CD4-positive, alpha-beta memory T cell (primary cell): ENCODE data around the gene PSENEN. TPM values are rescaled to one million over a fixed set of nuclear protein-coding genes. Genes with fewer than 3 reads are reported as not detected.
A peak's percentile ranks its signal among the peaks of the same experiment; 100 is the strongest.

ENCODE experiments used
- CTCF ChIA-PET: fragments of 350-600 bp; sonication (Branson Sonifier 250); formaldehyde crosslinking; loops from one replicate; lab custom pipeline; 2021; ENCODE audit warnings: inconsistent platforms; ENCODE audit not compliant: partially characterized antibody; lab: Charles Lee
- POLR2A ChIA-PET: fragments of 350-600 bp; sonication (Branson Sonifier 250); formaldehyde crosslinking; loops from one replicate; lab custom pipeline; 2021; ENCODE audit not compliant: partially characterized antibody; lab: Charles Lee
- DNase-seq, 5 donors: peaks; one replicate each; pipeline versions ENCODE4 v3.0.0 to v3.0.0-alpha.2; 2020 to 2022; ENCODE audit warnings: mixed read lengths in 1 of 5
- H3K27ac ChIP-seq: one replicate; pipeline ENCODE4 v1.7.0; 2013; ENCODE audit warnings: low read depth, low read length
- H3K27me3 ChIP-seq: 2 replicates; pipeline ENCODE4 v1.7.0; 2013; ENCODE audit warnings: mild to moderate bottlenecking, low read length, moderate library complexity; ENCODE audit not compliant: insufficient read depth
- H3K36me3 ChIP-seq: 2 replicates; pipeline ENCODE4 v1.7.0; 2013; ENCODE audit warnings: mild to moderate bottlenecking, low read length, moderate library complexity; ENCODE audit not compliant: insufficient read depth
- H3K4me1 ChIP-seq: 2 replicates; pipeline ENCODE4 v1.7.0; 2013; ENCODE audit warnings: mild to moderate bottlenecking, low read length, moderate library complexity; ENCODE audit not compliant: insufficient read depth
- H3K4me3 ChIP-seq, 2 donors: one replicate each; pipeline ENCODE4 v1.7.0; 2013; ENCODE audit warnings: low read length in 2 of 2, mild to moderate bottlenecking in 1 of 2
- H3K9me3 ChIP-seq, 2 donors: one replicate each; pipeline ENCODE4 v1.7.0; 2013; ENCODE audit warnings: low read length in 2 of 2, control low read depth in 1 of 2; ENCODE audit not compliant: control insufficient read depth in 1 of 2
- H3K27ac Mint-ChIP-seq, 7 donors: one replicate each; pipeline ENCODE4 v1.8.0; 2020 to 2021; ENCODE audit warnings: mixed read lengths in 7 of 7, mild to moderate bottlenecking in 6 of 7, inconsistent platforms in 3 of 7, moderate library complexity in 3 of 7
- H3K27me3 Mint-ChIP-seq, 2 donors: one replicate each; pipeline ENCODE4 v1.8.0; 2020 to 2021; ENCODE audit warnings: mixed read lengths in 2 of 2
- H3K36me3 Mint-ChIP-seq, 2 donors: one replicate each; pipeline ENCODE4 v1.8.0; 2020 to 2021; ENCODE audit warnings: mixed read lengths in 2 of 2, inconsistent platforms in 1 of 2, mild to moderate bottlenecking in 1 of 2
- H3K4me1 Mint-ChIP-seq, 4 donors: one replicate each; pipeline ENCODE4 v1.8.0; 2020 to 2021; ENCODE audit warnings: mixed read lengths in 4 of 4, mild to moderate bottlenecking in 1 of 4
- H3K4me3 Mint-ChIP-seq, 8 donors: one replicate each; pipeline ENCODE4 v1.8.0; 2020 to 2021; ENCODE audit warnings: mixed read lengths in 8 of 8, mild to moderate bottlenecking in 7 of 8, moderate library complexity in 6 of 8, inconsistent platforms in 3 of 8
- H3K9me3 Mint-ChIP-seq, 8 donors: one replicate each; pipeline ENCODE4 v1.8.0; 2020 to 2021; ENCODE audit warnings: mixed read lengths in 8 of 8, mild to moderate bottlenecking in 5 of 8, inconsistent platforms in 3 of 8, moderate library complexity in 1 of 8
- intact Hi-C: fragments of 100-400 bp; cut with micrococcal nuclease; formaldehyde crosslinking; loops from one replicate; pipeline ENCODE4 v1.15.1; 2023
- polyA plus RNA-seq, 2 donors: library from polyadenylated mRNA; unstranded; fragments of 300-500 nt; fragmentation: Illumina TruSeq; gene quantifications; one replicate each; pipeline ENCODE4 v1.2.3, GENCODE V29; 2021
- total RNA-seq, 2 experiments: library from RNA; stranded (reverse); gene quantifications; one replicate each; pipeline ENCODE4 v1.2.3, GENCODE V29; 2021

Gene PSENEN
- total and polyA plus RNA-seq, 4 experiments from 2014 or later = 27.2 to 89.9 (median 55.9) TPM

DNA sequence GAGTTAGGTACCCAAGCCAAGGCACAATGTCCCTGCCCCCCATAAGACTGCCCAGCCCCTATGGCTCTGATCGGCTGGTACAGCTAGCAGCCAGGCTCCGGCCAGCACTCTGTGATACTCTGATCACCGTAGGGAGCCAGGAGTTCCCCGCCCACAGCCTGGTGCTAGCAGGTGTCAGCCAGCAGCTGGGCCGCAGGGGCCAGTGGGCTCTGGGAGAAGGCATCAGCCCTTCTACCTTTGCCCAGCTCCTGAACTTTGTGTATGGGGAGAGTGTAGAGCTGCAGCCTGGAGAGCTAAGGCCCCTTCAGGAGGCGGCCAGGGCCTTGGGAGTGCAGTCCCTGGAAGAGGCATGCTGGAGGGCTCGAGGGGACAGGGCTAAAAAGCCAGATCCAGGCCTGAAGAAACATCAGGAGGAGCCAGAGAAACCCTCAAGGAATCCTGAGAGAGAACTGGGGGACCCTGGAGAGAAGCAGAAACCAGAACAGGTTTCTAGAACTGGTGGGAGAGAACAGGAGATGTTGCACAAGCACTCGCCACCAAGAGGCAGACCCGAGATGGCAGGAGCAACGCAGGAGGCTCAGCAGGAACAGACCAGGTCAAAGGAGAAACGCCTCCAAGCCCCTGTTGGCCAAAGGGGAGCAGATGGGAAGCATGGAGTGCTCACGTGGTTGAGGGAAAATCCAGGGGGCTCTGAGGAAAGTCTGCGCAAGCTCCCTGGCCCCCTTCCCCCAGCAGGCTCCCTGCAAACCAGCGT is 30.7 kb upstream of the PSENEN start:
- Histone ChIP-seq H3K27ac (peak overlapping the region; percentile 63), H3K27me3 (no peaks in the 10 kb centered on the region), H3K36me3 (no peaks in the 10 kb centered on the region), H3K9me3 (no peaks in the 10 kb centered on the region), H3K4me3 (no peak overlapping the region), H3K4me1 (peaks cover 78% of the 10 kb centered on the region)
- Mint-ChIP-seq H3K4me3 (peak overlapping the region; percentile 48 to 82 (median 66)), H3K27me3 (no peaks in the 10 kb centered on the region), H3K27ac (peak overlapping the region; percentile 38 to 98 (median 91)), H3K36me3 (peaks cover 0 to 5% of the 10 kb centered on the region in 2 donors), H3K9me3 (peaks cover 0 to 1% (median 0%) of the 10 kb centered on the region in 8 donors), H3K4me1 (peaks cover 49 to 82% (median 65%) of the 10 kb centered on the region in 4 donors)
- DNase-seq = no peak
- intact Hi-C loops = no loop called here
- ChIA-PET CTCF (interaction anchor here (0.6 to 6.0 kb wide), 6 partner anchors 11 to 55 kb away, joined by 3 to 54 read pairs (median 4); partner anchors contain the start of gene LIN37), POLR2A (interaction anchor here (1.2 to 6.3 kb wide), 4 partner anchors 12 to 30 kb away, joined by 3 to 61 read pairs (median 8); partner anchors contain the start of genes PSENEN, U2AF1L4 and ZBTB32)

DNA sequence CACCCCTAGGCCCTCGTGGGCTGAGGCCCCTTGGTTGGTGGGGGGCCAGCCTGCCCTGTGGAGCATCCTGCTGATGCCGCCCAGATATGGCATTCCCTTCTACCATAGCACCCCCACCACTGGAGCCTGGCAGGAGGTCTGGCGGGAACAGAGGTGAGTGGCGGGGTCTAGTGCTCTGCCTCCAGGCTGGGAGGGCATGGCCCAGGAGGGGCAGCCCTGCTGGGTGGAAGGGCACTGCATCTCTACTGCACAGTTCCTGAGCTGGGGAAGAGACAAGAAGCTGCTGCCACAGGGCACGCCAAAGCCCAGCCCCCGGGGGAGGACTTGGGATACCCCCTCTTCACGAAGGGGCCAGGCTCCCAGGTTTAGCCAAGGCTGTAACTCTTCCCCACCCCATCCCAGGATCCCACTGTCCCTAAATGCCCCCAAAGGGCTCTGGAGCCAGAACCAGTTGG is 30.1 kb upstream of the PSENEN start:
- H3K27ac Mint-ChIP-seq = peak overlapping the region in 6 of 7 donors; percentile 61 to 99 (median 92)
- DNase-seq = no peak

DNA sequence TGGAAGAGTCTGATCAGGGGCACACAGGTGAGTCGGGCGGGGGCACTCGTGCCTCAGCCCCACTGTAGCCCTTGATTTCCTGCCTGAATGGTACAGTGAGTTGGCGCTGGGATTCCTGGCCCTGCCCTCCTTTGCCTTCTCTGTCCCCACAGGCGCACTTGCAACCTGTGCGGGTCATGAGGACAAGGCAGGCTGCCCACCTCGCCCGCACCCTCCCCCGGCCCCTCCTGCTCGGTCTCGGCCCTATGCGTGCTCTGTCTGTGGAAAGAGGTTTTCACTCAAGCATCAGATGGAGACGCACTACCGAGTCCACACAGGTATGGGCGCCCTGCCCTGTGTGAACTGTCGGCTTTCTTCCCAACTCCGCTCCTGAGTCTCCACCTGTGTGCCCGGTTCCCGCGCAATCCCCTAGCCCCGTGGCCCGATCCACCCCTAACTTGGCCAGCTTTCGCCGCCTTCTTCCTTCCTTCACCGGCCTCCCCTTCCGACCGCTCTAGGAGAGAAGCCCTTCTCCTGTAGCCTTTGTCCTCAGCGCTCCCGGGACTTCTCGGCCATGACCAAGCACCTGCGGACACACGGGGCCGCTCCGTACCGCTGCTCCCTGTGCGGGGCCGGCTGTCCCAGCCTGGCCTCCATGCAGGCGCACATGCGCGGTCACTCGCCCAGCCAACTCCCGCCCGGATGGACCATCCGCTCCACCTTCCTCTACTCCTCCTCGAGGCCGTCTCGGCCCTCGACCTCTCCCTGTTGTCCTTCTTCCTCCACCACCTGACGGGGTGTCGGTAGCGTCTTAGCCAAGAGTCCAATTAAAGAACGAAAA is 29.3 kb upstream of the PSENEN start:
- POLR2A ChIA-PET = interaction anchor here (0.6 to 6.3 kb wide), 7 partner anchors 10 to 32 kb away, joined by 3 to 61 read pairs (median 4); partner anchors contain the start of genes IGFLR1, LIN37, PSENEN and U2AF1L4
- CTCF ChIA-PET = interaction anchor here (0.7 to 6.0 kb wide), 6 partner anchors 13 to 206 kb away, joined by 3 to 54 read pairs (median 4); partner anchors contain the start of gene LIN37
- Histone ChIP-seq H3K4me1 (peaks cover 68% of the 10 kb centered on the region), H3K27me3 (no peaks in the 10 kb centered on the region), H3K36me3 (peaks cover 4% of the 10 kb centered on the region), H3K27ac (peak overlapping the region; percentile 71), H3K4me3 (peak overlapping the region; percentile 68 to 81), H3K9me3 (no peaks in the 10 kb centered on the region)
- peaks cover 0 to 1% (median 0%) of the 10 kb centered on the region in 8 donors for H3K9me3 Mint-ChIP-seq
- peaks cover 4 to 8% of the 10 kb centered on the region in 2 donors for H3K36me3 Mint-ChIP-seq
- peak overlapping the region; percentile 90 to 99 (median 94) for H3K27ac Mint-ChIP-seq
- H3K27me3 Mint-ChIP-seq = no peaks in the 10 kb centered on the region
- intact Hi-C loops = no loop called here
- H3K4me3 Mint-ChIP-seq = peak overlapping the region; percentile 91 to 99 (median 94)
- DNase-seq = peak in 2 of 5 donors; percentile 27 to 56
- H3K4me1 Mint-ChIP-seq = peaks cover 47 to 72% (median 59%) of the 10 kb centered on the region in 4 donors

More for the DNA sequence above, 30.1 kb upstream of the PSENEN start:
- Mint-ChIP-seq H3K36me3 (peaks cover 4 to 7% of the 10 kb centered on the region in 2 donors), H3K4me1 (peaks cover 51 to 80% (median 66%) of the 10 kb centered on the region in 4 donors), H3K4me3 (peak overlapping the region in 3 of 8 donors; percentile 92 to 99 (median 94)), H3K27me3 (no peaks in the 10 kb centered on the region), H3K9me3 (peaks cover 0 to 1% (median 0%) of the 10 kb centered on the region in 8 donors)
- Histone ChIP-seq H3K4me3 (peak overlapping the region; percentile 68 to 81), H3K27me3 (no peaks in the 10 kb centered on the region), H3K27ac (peak overlapping the region; percentile 71), H3K9me3 (no peaks in the 10 kb centered on the region), H3K4me1 (peaks cover 76% of the 10 kb centered on the region), H3K36me3 (peaks cover 3% of the 10 kb centered on the region)
- CTCF ChIA-PET = interaction anchor here (0.6 to 6.0 kb wide), 7 partner anchors 12 to 206 kb away, joined by 3 to 54 read pairs (median 4); partner anchors contain the start of gene LIN37
- intact Hi-C loops = no loop called here
- POLR2A ChIA-PET = interaction anchor here (1.0 to 6.3 kb wide), 6 partner anchors 9 to 33 kb away, joined by 3 to 61 read pairs (median 4); partner anchors contain the start of genes IGFLR1, LIN37 and ZBTB32

- Mint-ChIP-seq H3K9me3 (peaks cover 0 to 1% (median 0%) of the 10 kb centered on the region in 8 donors), H3K4me1 (peaks cover 44 to 71% (median 55%) of the 10 kb centered on the region in 4 donors), H3K27ac (peak overlapping the region; percentile 90 to 99 (median 94)), H3K4me3 (peak overlapping the region; percentile 91 to 99 (median 94)), H3K27me3 (no peaks in the 10 kb centered on the region), H3K36me3 (peaks cover 4 to 14% of the 10 kb centered on the region in 2 donors)
- Histone ChIP-seq H3K36me3 (peaks cover 12% of the 10 kb centered on the region), H3K27me3 (no peaks in the 10 kb centered on the region), H3K27ac (peak overlapping the region; percentile 71), H3K9me3 (no peaks in the 10 kb centered on the region), H3K4me1 (peaks cover 59% of the 10 kb centered on the region), H3K4me3 (peak overlapping the region; percentile 68 to 81)
- CTCF ChIA-PET = interaction anchor here (1.9 to 6.0 kb wide), 2 partner anchors 23 kb away, joined by 6 to 54 read pairs; no protein-coding TSS in a partner anchor
- POLR2A ChIA-PET = interaction anchor here (1.5 to 6.3 kb wide), 9 partner anchors 10 to 183 kb away, joined by 4 to 61 read pairs (median 16); partner anchors contain the start of genes IGFLR1, LIN37, NFKBID and PSENEN
- intact Hi-C loops = loop anchor here (1.0 kb wide), 12 partner anchors 15 to 337 kb away; partner anchors contain the start of genes COX6B1, NFKBID, PROSER3 and PSENEN
- peak; percentile 97 to 99 (median 98) for DNase-seq
Measured at GRCh38 chr19:35716801-35717664, 28.4 kb upstream of the PSENEN start.

DNA sequence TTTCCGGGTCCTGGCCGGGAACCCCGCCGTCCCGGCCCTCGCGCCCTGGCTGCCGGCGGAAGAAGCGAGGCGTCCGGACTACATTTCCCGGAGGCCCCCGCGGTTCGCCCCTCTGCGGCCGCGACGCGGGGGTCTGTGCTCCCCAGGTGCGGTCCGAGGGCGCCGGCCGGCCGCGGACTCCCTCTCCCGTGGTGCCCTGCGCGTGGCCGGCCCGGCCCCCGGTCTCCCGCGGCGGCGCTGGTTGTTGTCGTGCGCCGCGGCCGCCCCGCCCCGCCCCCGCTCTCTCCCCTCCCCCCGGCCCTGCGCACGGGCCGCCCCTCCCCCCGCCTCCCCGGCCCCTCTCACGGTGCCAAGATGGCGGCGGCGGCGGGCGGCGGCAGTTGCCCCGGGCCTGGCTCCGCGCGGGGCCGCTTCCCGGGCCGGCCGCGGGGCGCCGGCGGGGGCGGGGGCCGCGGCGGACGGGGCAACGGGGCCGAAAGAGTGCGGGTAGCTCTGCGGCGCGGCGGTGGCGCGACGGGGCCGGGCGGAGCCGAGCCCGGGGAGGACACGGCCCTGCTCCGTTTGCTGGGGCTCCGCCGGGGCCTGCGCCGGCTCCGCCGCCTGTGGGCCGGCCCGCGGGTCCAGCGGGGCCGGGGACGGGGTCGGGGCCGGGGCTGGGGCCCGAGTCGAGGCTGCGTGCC is 27.6 kb upstream of the PSENEN start, which contains the start of gene KMT2B:
TSS of gene KMT2B (plus strand) at position 339 of the 680 bp plus-strand sequence. CDS start at position 355, 16 bp downstream.
- Mint-ChIP-seq H3K36me3 (peaks cover 4 to 22% of the 10 kb centered on the region in 2 donors), H3K27me3 (no peaks in the 10 kb centered on the region), H3K4me3 (peak within 1 kb of the TSS; percentile 91 to 99 (median 94)), H3K9me3 (peaks cover 0 to 1% (median 0%) of the 10 kb centered on the region in 8 donors), H3K4me1 (peaks cover 38 to 70% (median 49%) of the 10 kb centered on the region in 4 donors), H3K27ac (peak within 1 kb of the TSS; percentile 90 to 99 (median 94))
- Histone ChIP-seq H3K27me3 (no peaks in the 10 kb centered on the region), H3K4me1 (peaks cover 51% of the 10 kb centered on the region), H3K27ac (peak within 1 kb of the TSS; percentile 71), H3K4me3 (peak within 1 kb of the TSS; percentile 78 to 81), H3K36me3 (peaks cover 19% of the 10 kb centered on the region), H3K9me3 (no peaks in the 10 kb centered on the region)
- ChIA-PET POLR2A (interaction anchor here (0.8 to 4.4 kb wide), 9 partner anchors 10 to 183 kb away, joined by 3 to 51 read pairs (median 15); partner anchors contain the start of genes IGFLR1, LIN37, NFKBID and PSENEN), CTCF (interaction anchor here (1.3 to 1.9 kb wide), 2 partner anchors 19 to 22 kb away, joined by 5 to 6 read pairs; no protein-coding TSS in a partner anchor)
- no peak for DNase-seq
- intact Hi-C loops = loop anchor here (1.0 kb wide), 12 partner anchors 16 to 336 kb away; partner anchors contain the start of genes COX6B1, NFKBID, PROSER3 and PSENEN
